RPMI7951 (cell line): ENCODE results near the gene CFD. TPM values are rescaled to one million over a fixed set of nuclear protein-coding genes. Genes with fewer than 3 reads are reported as not detected.

Experiments used
- DNase-seq: peaks from one replicate; pipeline ENCODE4 v3.0.0-alpha.2; 2012; ENCODE audit warnings: low read depth
- total RNA-seq: library from RNA; depleted of rRNA; stranded (reverse); fragments of >200 nt; shearing (Covaris generic); gene quantifications from 2 replicates; pipeline ENCODE4 v1.2.3, GENCODE V29; 2014; rRNA removed

Gene CFD
- total RNA-seq, 1 experiment from 2014 or later, result 0.60 TPM

- DNase-seq, result no peak
These were observed 47.0 kb downstream of the CFD start for GRCh38 chr19:906480-906879.

GRCh38 chr19:907183-907853 is 47.9 kb downstream of the CFD start:
- DNase-seq, result no peak

GRCh38 chr19:911197-912033 is 52.0 kb downstream of the CFD start:
- DNase-seq, result no peak

GRCh38 chr19:912181-913079 is 53.0 kb downstream of the CFD start:
- no peak for DNase-seq

Other genes with a start within 250 kb of the CFD start
- gene POLRMT, start 226.1 kb upstream of the CFD start, total RNA-seq, result 19.3 and 20.5 TPM in 2 replicates
- gene FGF22, start 219.8 kb upstream of the CFD start, total RNA-seq, result 0.39 TPM in 1 of 2 replicates, not detected in the other
- 29.3 and 48.7 TPM in 2 replicates for gene RNF126, start 196.4 kb upstream of the CFD start, total RNA-seq
- gene FSTL3, start 183.3 kb upstream of the CFD start, total RNA-seq, result 4.4 and 19.8 TPM in 2 replicates
- gene PRSS57, start 164.2 kb upstream of the CFD start, total RNA-seq, result not detected in 2 replicates
- gene PALM, start 150.7 kb upstream of the CFD start, total RNA-seq, result 0.10 TPM in 1 of 2 replicates, not detected in the other
- gene MISP, start 108.6 kb upstream of the CFD start, total RNA-seq, result not detected in 2 replicates
- gene PTBP1, start 62.2 kb upstream of the CFD start, total RNA-seq, result 112 and 121 TPM in 2 replicates
- gene PLPPR3, start 37.7 kb upstream of the CFD start, total RNA-seq, result not detected in 2 replicates
- not detected in 2 replicates for gene AZU1, start 31.8 kb upstream of the CFD start, total RNA-seq
- gene PRTN3, start 18.7 kb upstream of the CFD start, total RNA-seq, result not detected in 2 replicates
- gene ELANE, start 7.4 kb upstream of the CFD start, total RNA-seq, result not detected in 2 replicates
- gene MED16, start 33.5 kb downstream of the CFD start, total RNA-seq, result 15.1 and 16.5 TPM in 2 replicates
- not detected in 2 replicates for gene RNU6-9, start 33.8 kb downstream of the CFD start, total RNA-seq
- 19.7 and 29.3 TPM in 2 replicates for gene R3HDM4, start 53.6 kb downstream of the CFD start, total RNA-seq
- not detected in 2 replicates for gene KISS1R, start 57.7 kb downstream of the CFD start, total RNA-seq
- gene ARID3A, start 66.4 kb downstream of the CFD start, total RNA-seq, result 5.3 and 5.6 TPM in 2 replicates
- gene WDR18, start 124.7 kb downstream of the CFD start, total RNA-seq, result 47.7 and 67.0 TPM in 2 replicates
- gene GRIN3B, start 140.8 kb downstream of the CFD start, total RNA-seq, result 0.20 and 0.24 TPM in 2 replicates
- gene TMEM259, start 161.5 kb downstream of the CFD start, total RNA-seq, result 46.9 and 58.0 TPM in 2 replicates
- not detected in 2 replicates for gene RNU6-2, start 161.9 kb downstream of the CFD start, total RNA-seq
- gene CNN2, start 166.9 kb downstream of the CFD start, total RNA-seq, result 179 and 199 TPM in 2 replicates
- 1.5 and 3.4 TPM in 2 replicates for gene ABCA7, start 180.4 kb downstream of the CFD start, total RNA-seq
- gene ARHGAP45, start 207.5 kb downstream of the CFD start, total RNA-seq, result 0.98 and 1.3 TPM in 2 replicates
- 128 and 158 TPM in 2 replicates for gene POLR2E, start 235.7 kb downstream of the CFD start, total RNA-seq
- gene GPX4, start 244.3 kb downstream of the CFD start, total RNA-seq, result 386 and 470 TPM in 2 replicates